HepG2 (cell line): ENCODE measurements around the gene RRBP1. TPM values are rescaled to one million over a fixed set of nuclear protein-coding genes. Genes with fewer than 3 reads are reported as not detected.
A peak's percentile ranks its signal among the peaks of the same experiment; 100 is the strongest.

ENCODE experiments used
- ATAC-seq: fragments of 200-7000 bp; cut with Tn5 transposase; 3 replicates; pipeline ENCODE4 v1.9.1; 2020; ENCODE audit warnings: mild to moderate bottlenecking, moderate library complexity
- BruUV-seq: library from RNA; stranded (reverse); fragments of 400-500 nt; replicated peaks from 2 replicates; lab custom pipeline; 2021; lab: Mats Ljungman, UMichigan
- CTCF ChIA-PET: fragments of 300-600 bp; formaldehyde crosslinking; extraction: SDS; loops from one replicate; lab custom pipeline; 2021; ENCODE audit warnings: low total read pairs, inconsistent platforms, low intra/inter-chr PET ratio; lab: Yijun Ruan, JAX
- POLR2A ChIA-PET: fragments of 350-600 bp; sonication (Branson Sonifier 250); formaldehyde crosslinking; loops from one replicate; lab custom pipeline; 2020; ENCODE audit warnings: antibody characterized with exemption, inconsistent platforms; lab: Yijun Ruan, JAX
- DNase-seq: peaks from one replicate; pipeline ENCODE4 v3.0.0-alpha.2; 2015; ENCODE audit warnings: low spot score
- FAIRE-seq: peaks from 3 replicates; lab custom pipeline; 2011; peaks lifted over from hg19 to GRCh38; lab: Jason Lieb, UNC
- H2AFZ ChIP-seq: one replicate; pipeline ENCODE4 v1.6.1; 2011; ENCODE audit warnings: low read length, inconsistent platforms
- H3K27ac ChIP-seq: fragments of 300-600 bp; 3 replicates; pipeline ENCODE4 v1.8.0; 2011; ENCODE audit warnings: mixed run types, mild to moderate bottlenecking, mixed read lengths, low read length, inconsistent platforms; ENCODE audit not compliant: insufficient read depth; ENCODE audit errors: extremely low read length
- H3K27me3 ChIP-seq, 2 experiments: fragments of 200-600 bp in 1 of 2; 2 replicates in 1 of 2; 3 replicates in 1 of 2; pipeline versions ENCODE4 v1.6.0 to v1.8.0; 2011; ENCODE audit warnings: low read length in 2 of 2, mild to moderate bottlenecking in 2 of 2, moderate library complexity in 2 of 2, inconsistent platforms in 1 of 2; ENCODE audit not compliant: insufficient read depth in 2 of 2, control insufficient read depth in 1 of 2
- H3K36me3 ChIP-seq, 2 experiments: fragments of 200-600 bp in 1 of 2; replicated peaks in 1 of 2; 2 replicates in 1 of 2; 3 replicates in 1 of 2; pipeline versions ENCODE4 v1.5.1 to v1.8.0; 2011; ENCODE audit warnings: low read length in 2 of 2, inconsistent platforms in 1 of 2; ENCODE audit not compliant: insufficient read depth in 2 of 2, control insufficient read depth in 1 of 2
- H3K4me1 ChIP-seq: 2 replicates; pipeline ENCODE4 v1.5.1; 2012; ENCODE audit warnings: low read length, inconsistent platforms; ENCODE audit not compliant: insufficient read depth
- H3K4me2 ChIP-seq: 2 replicates; pipeline ENCODE4 v1.6.0; 2011; ENCODE audit warnings: low read depth, low read length, inconsistent platforms
- H3K4me3 ChIP-seq, 3 experiments: fragments of 200-600 bp in 1 of 3; sonication (generic), shearing (Covaris generic) in 1 of 3; replicated peaks in 1 of 3; 2 replicates each; pipeline ENCODE4 v1.5.1; 2011 to 2016; ENCODE audit warnings: low read length in 3 of 3, inconsistent platforms in 2 of 3, low read depth in 2 of 3, mild to moderate bottlenecking in 2 of 3, control low read depth in 1 of 3, mixed read lengths in 1 of 3; ENCODE audit not compliant: insufficient read depth in 1 of 3
- H3K79me2 ChIP-seq: one replicate; pipeline ENCODE4 v1.6.1; 2011; ENCODE audit warnings: low read length, inconsistent platforms; ENCODE audit not compliant: insufficient read depth
- H3K9ac ChIP-seq: 2 replicates; pipeline ENCODE4 v1.6.0; 2011; ENCODE audit warnings: mild to moderate bottlenecking, low read depth, low read length, inconsistent platforms; ENCODE audit not compliant: insufficient read depth
- H3K9me3 ChIP-seq: 2 replicates; pipeline ENCODE4 v1.5.1; 2012; ENCODE audit warnings: mild to moderate bottlenecking, low read length
- H4K20me1 ChIP-seq: 2 replicates; pipeline ENCODE4 v1.6.0; 2011; ENCODE audit warnings: inconsistent platforms, mild to moderate bottlenecking, low read length, moderate library complexity; ENCODE audit not compliant: insufficient read depth
- ARNT2 ChIP-seq: sonication (generic); formaldehyde crosslinking; IDR thresholded peaks from 2 replicates; pipeline ENCODE4 v1.8.0; 2022; ENCODE audit warnings: mild to moderate bottlenecking, low read depth, missing genetic modification reagents, moderate library complexity
- ATF7 ChIP-seq, 2 experiments: fragments of 450-650 bp in 1 of 2; sonication (generic) in 1 of 2; formaldehyde crosslinking in 1 of 2; IDR thresholded peaks; 2 replicates each; pipeline versions ENCODE4 v1.4.0 to v1.6.1; 2016 to 2020; ENCODE audit warnings: antibody characterized with exemption in 1 of 2, mild to moderate bottlenecking in 1 of 2, missing genetic modification reagents in 1 of 2
- DMTF1 ChIP-seq: sonication (generic); formaldehyde crosslinking; IDR thresholded peaks from 2 replicates; pipeline ENCODE4 v1.4.0; 2020; ENCODE audit warnings: mild to moderate bottlenecking, missing genetic modification reagents
- GPBP1L1 ChIP-seq: sonication (generic); formaldehyde crosslinking; IDR thresholded peaks from 2 replicates; pipeline ENCODE4 v1.5.0; 2020; ENCODE audit warnings: mild to moderate bottlenecking, missing genetic modification reagents
- HNRNPK ChIP-seq: fragments of 200-400 bp; formaldehyde crosslinking; IDR thresholded peaks from 2 replicates; pipeline ENCODE4 v1.6.1; 2018; ENCODE audit warnings: low read length, low read depth, moderate library complexity, mild to moderate bottlenecking; ENCODE audit not compliant: poor library complexity, severe bottlenecking
- IRF1 ChIP-seq: sonication (generic); formaldehyde crosslinking; IDR thresholded peaks from 2 replicates; pipeline ENCODE4 v1.4.0; 2020; ENCODE audit warnings: low read depth, mild to moderate bottlenecking, missing genetic modification reagents
- ISX ChIP-seq: sonication (generic); formaldehyde crosslinking; conservative IDR thresholded peaks from 2 replicates; pipeline ENCODE4 v1.5.0; 2020; ENCODE audit warnings: missing genetic modification reagents
- KAT7 ChIP-seq: IDR thresholded peaks from 2 replicates; pipeline ENCODE4 v1.6.1; 2018; ENCODE audit warnings: borderline replicate concordance, missing compliant biosample characterization
- KLF13 ChIP-seq: sonication (generic); formaldehyde crosslinking; IDR thresholded peaks from 2 replicates; pipeline ENCODE4 v1.4.0; 2020; ENCODE audit warnings: mild to moderate bottlenecking, missing genetic modification reagents
- PCBP1 ChIP-seq: fragments of 200-400 bp; formaldehyde crosslinking; IDR thresholded peaks from 2 replicates; pipeline ENCODE4 v1.6.1; 2017; ENCODE audit warnings: mild to moderate bottlenecking, low read depth, low read length, borderline replicate concordance
- PCBP2 ChIP-seq: fragments of 200-400 bp; formaldehyde crosslinking; optimal IDR thresholded peaks from 2 replicates; pipeline ENCODE3; 2018; ENCODE audit warnings: low read length, low read depth; ENCODE audit not compliant: poor library complexity, severe bottlenecking
- SRF ChIP-seq: IDR thresholded peaks from 2 replicates; pipeline ENCODE4 v1.6.1; 2011; ENCODE audit warnings: mild to moderate bottlenecking, low read depth, low read length, moderate library complexity
- TBL1XR1 ChIP-seq: fragments of 150-350 bp; IDR thresholded peaks from 2 replicates; pipeline ENCODE4 v1.6.1; 2014; ENCODE audit warnings: borderline replicate concordance, low read length; ENCODE audit not compliant: partially characterized antibody
- ZKSCAN8 ChIP-seq: IDR thresholded peaks from 2 replicates; pipeline ENCODE4 v1.6.1; 2016; ENCODE audit warnings: borderline replicate concordance, missing genetic modification reagents, missing compliant biosample characterization
- ZNF34 ChIP-seq: sonication (generic); formaldehyde crosslinking; IDR thresholded peaks from 2 replicates; pipeline ENCODE4 v1.4.0; 2020; ENCODE audit warnings: mild to moderate bottlenecking, missing genetic modification reagents, borderline replicate concordance
- ZNF512 ChIP-seq: sonication (generic); formaldehyde crosslinking; IDR thresholded peaks from 2 replicates; pipeline ENCODE4 v1.4.0; 2020; ENCODE audit warnings: mild to moderate bottlenecking, missing genetic modification reagents
- WGBS: methylation state at CpG from one replicate; pipeline ENCODE4 v1.1.6; 2017; ENCODE audit warnings: low lambda C conversion rate; 5-methylcytosine and 5-hydroxymethylcytosine counted together
- in situ Hi-C: cut with HindIII; loops from 2 replicates; pipeline ENCODE4 v1.10.0; 2017; ENCODE audit warnings: low pct_unique_long_range_greater_than_20kb; ENCODE audit not compliant: extremely low pct_ligation_motif_present
- intact Hi-C: fragments of 100-400 bp; cut with micrococcal nuclease; formaldehyde crosslinking; loops from one replicate; pipeline ENCODE4 v1.10.0; 2022; ENCODE audit not compliant: unreplicated experiment
- polyA plus RNA-seq, 8 experiments: library from polyadenylated mRNA; depleted of rRNA in 3 of 8; stranded (reverse) in 7 of 8; unstranded in 1 of 8; fragments of >200 nt; fragmentation: Illumina TruSeq in 4 of 8; extraction: Trizol in 4 of 8; gene quantifications; 2 replicates each; pipeline versions ENCODE4 v1.2.1 to v1.2.3, GENCODE V29; 2011 to 2016; ENCODE audit warnings: low read depth in 4 of 8, missing spikeins in 1 of 8, mixed read lengths in 1 of 8; ENCODE audit not compliant: insufficient read depth in 1 of 8
- total RNA-seq, 5 experiments: library from RNA; depleted of rRNA; stranded (reverse); fragments of >200 nt; fragmentation: Illumina TruSeq; extraction: Trizol; gene quantifications; 2 replicates each; pipeline ENCODE4 v1.2.3, GENCODE V29; 2016; ENCODE audit warnings: low read depth in 1 of 5

RRBP1 gene
- total and polyA plus RNA-seq, 2 of the 13 experiments (the other 11 are each of a cell fraction or from before 2014, with no cell fraction given) = 150 to 222 TPM

GRCh38 chr20:17687800-17688199 lies 5.8 kb upstream of the RRBP1 start (continued):
- no peak for TF ChIP-seq ZNF34
- peak; percentile 82 for TF ChIP-seq ATF7 (IDR thresholded peaks at IDR 0.05)
- TF ChIP-seq ATF7 (CRISPR knock-in tag; IDR thresholded peaks at IDR 0.05) = no peak
- no peak for TF ChIP-seq SRF
- TF ChIP-seq KAT7 = no peak
- no peak for TF ChIP-seq IRF1 (CRISPR knock-in tag)
- no peak for TF ChIP-seq ARNT2 (CRISPR knock-in tag)
- TF ChIP-seq ZKSCAN8 (CRISPR knock-in tag) = no peak
- TF ChIP-seq TBL1XR1 = no peak
- TF ChIP-seq ISX (CRISPR knock-in tag) = no peak
- no peak for TF ChIP-seq KLF13 (CRISPR knock-in tag)

GRCh38 chr20:17685168-17685567 lies 3.1 kb upstream of the RRBP1 start:
- BruUV-seq = no TSS peak
- 0 out of 2 replicates have a peak, but pooled peaks have one; percentile 45 for TF ChIP-seq PCBP1
- peak; percentile 87 for TF ChIP-seq HNRNPK
- TF ChIP-seq PCBP2 = peak; percentile 99
- TF ChIP-seq ZNF512 (CRISPR knock-in tag) = peak; percentile 74; the same call in 1 of the 2 replicates
- 0 out of 2 replicates have a peak, but pooled peaks have one; percentile 10 for TF ChIP-seq DMTF1 (CRISPR knock-in tag)
- TF ChIP-seq GPBP1L1 (CRISPR knock-in tag) = no peak

More at GRCh38 chr20:17685168-17685567, 3.1 kb upstream of the RRBP1 start:
- FAIRE-seq = no peak
- H3K9ac ChIP-seq = no peak overlapping the region
- POLR2A ChIA-PET = interaction anchor here (0.7 to 10.8 kb wide), 5 partner anchors 17 to 190 kb away, joined by 3 to 347 read pairs (median 117); no protein-coding TSS in a partner anchor
- WGBS = 70% methylated on average over 1 of the region's 1 CpG
- H3K79me2 ChIP-seq = peaks cover 8% of the 10 kb centered on the region
- no peak overlapping the region for H2AFZ ChIP-seq
- no peak for ATAC-seq
- CTCF ChIA-PET = no interaction called here
- H4K20me1 ChIP-seq = peaks cover 8% of the 10 kb centered on the region
- peaks cover 31% of the 10 kb centered on the region for H3K4me1 ChIP-seq
- no peak for DNase-seq
- peaks cover 0 to 3% of the 10 kb centered on the region in 2 experiments; a peak in 3 of 5 replicates for H3K36me3 ChIP-seq
- H3K9me3 ChIP-seq = peaks cover 13% of the 10 kb centered on the region; the same call in 1 of the 2 replicates
- in situ Hi-C loops (no loop called here), intact Hi-C loops (no loop called here)
- no peak overlapping the region; a peak in 1 of 6 replicates for H3K4me3 ChIP-seq
- peak overlapping the region; percentile 99; the same call in 1 of the 2 replicates for H3K4me2 ChIP-seq
- no peak overlapping the region for H3K27ac ChIP-seq
- peaks cover 0 to 34% of the 10 kb centered on the region in 2 experiments; a peak in 4 of 5 replicates for H3K27me3 ChIP-seq
